NCI-H2081 (cell line): Measurements from ENCODE around the gene CENPM.

Experiments used
- DNase-seq, 2 experiments: peaks; one replicate each; lab custom pipeline; 2025; lab: John Stamatoyannopoulos, UW

Gene CENPM

DNA sequence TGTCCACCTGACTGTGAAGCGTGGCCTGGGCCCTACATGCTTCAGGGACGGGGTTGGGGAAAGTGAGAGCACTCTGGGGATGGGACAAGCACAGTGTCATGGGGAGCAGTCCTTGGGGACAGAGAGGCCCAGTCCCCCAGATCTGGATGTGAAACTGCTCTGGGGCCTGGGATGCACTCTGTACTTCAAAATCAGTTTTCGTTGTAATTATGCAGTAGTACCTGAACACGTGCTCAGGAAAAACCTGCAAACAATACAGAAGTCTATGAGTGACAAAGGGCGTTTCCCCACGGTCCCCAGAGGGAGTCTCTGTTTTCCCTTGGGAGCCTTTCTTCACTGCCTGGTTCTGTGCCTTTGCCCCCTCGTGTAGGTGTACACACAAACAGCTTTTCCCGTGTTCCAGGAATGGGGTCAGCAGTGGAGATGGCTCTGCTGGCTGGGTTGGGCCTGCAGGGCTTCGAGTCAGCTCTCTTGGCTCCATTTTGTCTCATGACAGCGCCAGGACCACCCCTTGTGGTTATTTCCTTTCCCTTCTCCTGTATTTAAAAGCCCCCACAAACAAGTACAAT lies 15.2 kb downstream of the CENPM start:
- no peak for DNase-seq

DNA sequence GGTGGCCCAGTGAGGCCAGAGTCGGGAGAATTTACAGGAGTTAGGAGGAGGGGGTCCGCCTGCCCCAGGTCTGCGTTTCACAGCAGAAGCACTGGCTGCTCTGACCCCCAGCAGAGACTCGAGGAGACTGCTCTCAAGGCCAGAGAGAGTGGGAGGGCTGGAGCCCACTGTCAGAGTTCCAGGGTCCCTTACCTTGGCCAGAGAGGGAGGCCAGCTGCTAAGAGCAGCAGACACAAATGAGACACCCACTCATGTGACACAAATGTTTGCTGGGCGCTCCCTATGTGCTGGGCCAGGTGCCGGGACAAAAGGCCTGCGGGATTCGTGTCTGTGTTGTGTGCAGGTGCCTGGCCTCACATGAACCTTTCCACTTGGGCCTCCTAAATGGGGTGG lies 17.5 kb downstream of the CENPM start:
- DNase-seq = peak; percentile 40 to 61

DNA sequence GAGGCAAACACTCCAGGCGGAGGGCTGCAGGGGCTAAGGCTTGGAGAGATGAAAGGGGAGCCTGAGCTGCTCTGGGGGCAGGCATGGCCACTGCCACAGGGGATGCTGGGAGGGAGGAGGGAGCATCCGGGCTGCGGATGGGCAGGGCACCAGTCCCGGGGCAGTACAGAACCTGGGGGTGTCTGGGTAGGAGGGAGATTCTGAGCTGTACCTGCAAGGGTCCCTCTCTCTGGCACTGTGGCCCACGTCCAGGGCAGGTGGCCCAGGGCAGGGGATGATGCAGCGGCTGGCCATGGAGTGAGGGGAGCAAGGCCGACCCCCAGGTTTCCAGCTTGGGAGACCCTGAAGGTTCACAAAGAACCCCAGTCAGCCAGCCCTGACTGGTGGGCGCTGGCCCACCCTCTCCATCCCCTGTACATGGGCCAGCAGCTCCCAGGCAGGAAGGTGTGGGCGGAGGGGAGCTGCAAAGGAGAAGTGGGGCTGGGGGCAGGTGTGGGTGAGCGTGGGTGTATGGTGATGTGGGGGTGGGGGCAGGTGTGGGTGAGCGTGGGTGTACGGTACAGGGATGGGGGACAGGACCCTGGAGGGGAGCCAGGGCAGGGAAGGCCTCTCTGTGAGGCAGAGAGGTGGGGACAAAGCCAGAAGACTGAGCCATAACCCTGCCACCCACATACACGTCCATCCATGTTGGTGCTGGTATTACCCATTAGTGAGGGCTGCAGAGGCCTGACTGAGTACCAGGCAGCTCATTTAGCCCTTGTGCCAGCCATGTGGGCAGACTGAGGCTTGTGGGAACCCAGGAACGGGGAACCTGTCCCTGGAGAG lies 18.1 kb downstream of the CENPM start:
- no peak for DNase-seq

DNA sequence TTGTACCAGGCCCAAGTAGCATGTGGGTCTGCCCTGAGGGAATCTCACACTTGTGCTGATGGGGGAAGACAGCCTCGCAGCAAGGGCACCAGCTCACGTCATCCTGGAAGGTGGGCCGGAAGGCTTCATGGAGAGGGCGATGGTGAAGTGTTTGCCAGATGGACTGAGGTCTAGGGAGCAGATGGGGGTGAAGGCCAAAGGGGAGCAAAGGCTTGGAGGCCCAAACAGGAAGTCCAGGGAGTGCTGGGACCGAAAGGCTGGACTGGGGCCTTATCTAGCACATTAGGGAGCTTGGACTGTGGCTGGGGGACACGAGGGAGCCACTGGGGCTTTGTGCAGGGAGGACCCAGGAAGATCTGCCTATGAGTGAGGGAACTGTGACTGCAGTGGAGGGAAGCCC lies 19.1 kb downstream of the CENPM start:
- DNase-seq = no peak

DNA sequence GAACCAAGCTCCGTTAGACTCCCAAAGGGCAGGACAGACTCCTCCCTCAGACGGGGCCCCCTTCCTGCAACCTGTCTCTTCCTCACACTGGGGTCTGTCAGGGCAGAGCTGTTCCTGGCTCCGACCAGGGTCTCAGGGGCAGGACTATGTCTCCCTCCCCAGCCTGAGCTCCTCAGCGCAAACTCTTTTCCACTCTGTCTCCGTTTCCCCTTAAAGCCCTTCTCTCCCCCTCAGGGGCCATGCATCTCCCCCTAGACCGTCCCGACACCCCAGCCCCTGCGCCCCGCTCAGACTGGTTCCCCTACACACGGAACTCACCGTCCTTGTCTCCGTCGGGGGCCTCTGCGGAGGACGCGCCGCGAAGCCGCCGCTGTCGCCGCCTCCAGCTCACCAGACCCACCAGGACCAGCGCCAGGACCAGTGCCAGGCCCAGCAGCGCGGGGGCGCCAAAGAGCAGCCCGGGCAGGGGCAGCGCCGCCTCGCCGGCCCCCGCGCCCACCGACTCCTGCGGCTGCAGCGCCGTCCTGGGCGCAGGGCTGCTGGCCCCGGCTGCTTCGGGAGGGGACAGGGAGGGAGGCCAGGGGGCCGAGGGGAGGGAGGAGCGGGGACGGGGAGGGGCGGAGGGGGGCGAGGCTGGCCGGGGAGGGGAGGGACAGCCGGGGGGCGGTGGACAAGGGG lies 21.0 kb downstream of the CENPM start:
- peak; percentile 30 to 32 for DNase-seq

DNA sequence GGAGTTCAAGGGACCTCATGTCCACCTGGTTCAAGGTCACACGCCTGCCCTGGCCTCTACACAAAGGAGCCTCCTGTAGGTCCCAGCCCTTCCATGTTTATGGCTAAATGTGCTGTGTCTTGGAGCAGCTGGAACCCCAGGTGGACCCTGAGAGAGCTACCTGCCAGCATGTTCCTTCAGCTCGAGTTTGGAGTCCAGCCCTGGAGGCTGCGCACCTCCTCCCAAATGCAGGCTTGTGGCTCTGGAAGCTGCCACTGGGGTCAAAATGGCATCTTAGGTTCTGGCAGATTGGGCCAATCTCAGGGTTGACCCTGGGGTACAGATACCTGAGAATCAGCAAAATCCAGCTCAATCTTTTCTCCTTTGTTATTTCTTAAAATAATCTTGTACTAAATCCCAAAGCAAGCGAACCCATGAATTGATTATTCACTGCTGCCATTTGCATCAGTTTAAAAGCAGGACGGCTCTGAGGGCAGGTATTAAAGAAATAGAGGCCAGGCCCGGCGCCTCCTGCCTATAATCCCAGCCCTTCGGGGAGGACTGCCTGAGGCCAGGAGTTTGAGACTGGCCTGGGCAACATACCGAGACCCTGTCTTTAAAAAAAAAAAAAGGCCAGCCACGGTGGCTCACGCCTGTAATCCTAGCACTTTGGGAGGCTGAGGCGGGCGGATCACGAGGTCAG lies 23.2 kb downstream of the CENPM start:
- no peak for DNase-seq

DNA sequence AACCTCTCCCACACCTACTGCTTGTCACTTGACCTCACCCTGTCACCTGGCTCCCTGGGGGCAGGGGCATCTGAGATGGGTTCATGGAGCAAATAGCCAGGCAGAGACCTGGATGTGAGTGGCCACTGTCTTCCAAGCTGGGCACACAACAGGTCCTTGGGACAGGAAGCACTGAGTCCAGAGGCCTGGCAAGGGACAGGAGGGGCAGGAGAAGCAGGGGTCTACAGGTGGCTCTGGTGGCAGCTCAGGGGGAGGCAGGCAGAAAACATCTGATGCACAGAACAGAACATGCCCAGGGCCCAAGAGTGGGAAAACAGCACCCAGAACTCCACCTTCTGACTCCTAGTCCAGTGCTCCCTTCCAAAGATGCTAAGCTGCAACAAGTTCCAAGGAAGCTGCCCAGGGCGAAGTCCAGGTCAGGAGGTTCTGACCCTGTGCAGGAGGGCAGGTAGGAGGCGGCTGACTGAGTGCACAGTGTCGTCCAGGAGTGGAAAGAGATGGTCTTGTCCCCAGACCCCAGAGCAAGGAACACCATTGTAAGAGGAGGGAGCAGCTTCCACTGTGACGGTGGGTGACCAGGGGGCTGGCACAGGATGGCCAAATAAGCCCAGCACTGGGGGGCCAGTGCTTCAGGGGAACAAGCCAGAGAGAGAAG lies 23.9 kb downstream of the CENPM start:
- DNase-seq = no peak

DNA sequence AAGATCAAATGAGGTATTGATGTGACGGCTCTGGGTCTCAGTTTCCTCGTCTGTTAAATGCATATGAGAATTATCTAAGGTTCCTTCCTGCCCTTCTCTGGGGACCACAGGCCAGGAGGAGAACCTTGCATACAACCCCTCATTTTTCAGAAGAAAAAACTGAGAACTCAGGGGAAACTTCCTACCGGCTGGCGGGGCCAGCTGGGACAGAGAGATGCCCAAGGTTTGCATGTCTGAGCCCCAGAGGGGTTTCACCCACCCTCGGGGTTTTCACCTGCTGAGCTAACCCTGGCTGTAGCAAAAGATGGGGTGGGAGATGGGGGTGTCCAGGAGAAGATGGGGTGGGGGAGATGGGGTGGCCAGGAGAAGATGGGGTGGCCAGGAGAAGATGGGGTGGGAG lies 24.6 kb downstream of the CENPM start:
- no peak for DNase-seq

DNA sequence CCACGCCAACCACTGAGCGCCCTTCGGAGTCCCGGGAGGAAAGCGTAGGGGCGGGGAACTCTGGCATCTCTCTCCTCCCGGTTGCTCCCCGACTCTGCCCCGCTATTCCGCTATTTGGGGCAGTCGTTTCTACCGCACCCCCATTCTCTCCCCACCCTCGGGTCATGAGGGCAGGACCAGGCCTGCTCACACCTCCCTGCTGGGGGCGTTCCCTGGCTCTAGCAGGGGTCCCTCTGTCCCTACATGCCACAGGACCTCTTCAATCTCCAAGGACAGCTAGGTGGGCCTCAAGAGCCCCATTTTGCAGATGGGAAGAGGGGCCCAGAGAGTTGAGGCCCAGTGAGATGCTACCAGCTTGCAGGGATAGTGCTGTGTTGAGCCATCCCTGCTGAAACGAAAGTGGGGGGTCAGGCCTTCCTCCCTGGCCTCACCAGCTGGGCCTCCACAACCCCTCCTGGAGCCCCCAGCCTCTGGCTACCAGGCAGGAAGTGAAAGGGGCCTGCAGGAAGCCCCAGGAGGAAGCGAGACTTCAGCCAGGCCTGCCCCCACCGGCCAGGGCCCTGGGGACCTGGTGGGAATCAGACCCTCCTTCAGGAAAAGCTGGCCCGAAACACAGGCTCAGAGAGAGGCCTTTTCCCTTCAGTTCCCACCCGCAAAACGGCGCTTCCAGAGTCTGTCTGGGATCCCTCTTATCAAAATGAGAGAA lies 26.5 kb downstream of the CENPM start:
- DNase-seq = no peak

DNA sequence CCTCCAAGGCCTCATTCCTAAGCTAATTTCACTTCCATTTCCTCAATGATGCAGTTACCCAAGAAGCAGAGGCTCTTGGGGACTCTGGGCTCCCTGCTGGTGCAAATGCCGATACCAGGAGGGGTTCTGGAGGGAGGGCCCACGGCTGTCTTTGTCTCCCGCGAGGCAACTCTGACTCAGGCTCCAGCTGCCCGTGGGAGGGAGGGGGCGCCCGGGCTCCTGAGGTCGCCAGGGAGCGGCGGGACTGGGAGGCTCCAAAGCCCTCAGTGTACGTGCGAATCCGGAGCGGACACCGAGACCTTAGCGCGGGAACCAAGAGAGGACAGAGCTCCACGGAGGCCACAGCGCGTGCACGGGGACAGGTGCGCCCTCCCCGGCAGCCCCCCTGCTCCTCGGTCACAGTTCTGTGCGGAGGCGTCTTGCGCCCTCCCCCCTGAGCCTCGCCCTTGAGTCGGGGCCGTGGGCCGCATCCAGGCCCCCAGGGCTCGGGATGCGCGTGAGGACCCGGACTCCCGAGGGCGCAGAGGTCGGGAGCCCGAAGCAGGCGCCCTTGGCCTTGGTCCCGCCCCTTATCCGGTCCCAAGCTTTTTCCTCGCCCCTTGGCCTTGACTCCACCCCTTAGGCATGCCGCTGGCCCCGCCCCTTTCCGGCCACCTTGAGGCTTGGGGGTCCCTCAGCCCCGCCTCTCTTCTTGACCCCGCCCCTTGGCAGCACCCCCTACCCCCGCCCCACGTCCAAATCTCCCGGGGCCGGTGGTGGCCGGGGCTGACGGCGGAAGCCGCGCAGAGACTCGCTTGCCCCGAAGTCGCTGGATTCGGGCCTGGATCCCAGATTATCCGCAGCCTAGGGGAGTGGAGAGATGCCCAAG lies 27.4 kb downstream of the CENPM start:
- DNase-seq = no peak

DNA sequence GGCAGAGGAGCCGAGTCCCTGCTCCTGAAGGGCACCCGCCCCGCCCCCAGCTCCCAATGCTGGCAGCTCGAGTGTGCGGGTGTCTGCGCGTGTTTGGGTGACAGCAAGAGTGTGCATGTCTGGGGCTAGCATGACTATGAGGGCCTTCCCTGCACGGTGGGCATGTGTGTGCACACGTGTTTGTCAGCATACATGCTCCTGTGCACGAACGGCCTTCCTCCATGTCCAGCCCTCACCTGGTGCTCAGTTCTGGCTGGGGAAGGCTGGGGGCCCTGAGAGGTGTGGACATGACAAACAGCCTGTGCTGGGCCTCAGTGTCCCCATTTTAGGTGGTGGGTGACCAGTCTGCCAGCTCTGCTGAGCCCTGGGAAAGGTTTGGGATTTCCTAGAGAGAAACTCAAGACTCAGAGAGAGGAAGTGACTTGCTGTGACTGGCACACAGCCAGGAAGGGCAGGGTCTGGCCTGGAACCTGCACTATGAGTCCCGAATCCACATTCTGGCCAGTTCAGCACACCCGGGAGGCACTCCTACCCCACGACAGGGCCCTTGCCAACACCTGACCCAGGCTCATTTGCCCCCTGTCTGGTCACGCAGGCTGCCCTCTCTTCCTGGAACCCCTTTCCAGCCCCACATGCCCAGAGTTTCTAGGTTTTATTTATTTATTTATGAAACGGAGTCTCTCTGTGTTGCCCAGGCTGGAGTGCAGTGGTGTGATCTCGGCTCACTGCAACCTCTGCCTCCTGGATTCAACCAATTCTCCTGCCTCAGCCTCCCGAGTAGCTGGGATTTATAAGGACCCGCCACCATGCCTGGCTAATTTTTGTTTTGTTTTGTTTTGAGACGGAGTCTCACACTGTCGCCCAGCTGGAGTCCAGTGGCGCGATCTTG lies 28.8 kb downstream of the CENPM start:
- DNase-seq = peak in 1 of 2 experiments; percentile 14

DNA sequence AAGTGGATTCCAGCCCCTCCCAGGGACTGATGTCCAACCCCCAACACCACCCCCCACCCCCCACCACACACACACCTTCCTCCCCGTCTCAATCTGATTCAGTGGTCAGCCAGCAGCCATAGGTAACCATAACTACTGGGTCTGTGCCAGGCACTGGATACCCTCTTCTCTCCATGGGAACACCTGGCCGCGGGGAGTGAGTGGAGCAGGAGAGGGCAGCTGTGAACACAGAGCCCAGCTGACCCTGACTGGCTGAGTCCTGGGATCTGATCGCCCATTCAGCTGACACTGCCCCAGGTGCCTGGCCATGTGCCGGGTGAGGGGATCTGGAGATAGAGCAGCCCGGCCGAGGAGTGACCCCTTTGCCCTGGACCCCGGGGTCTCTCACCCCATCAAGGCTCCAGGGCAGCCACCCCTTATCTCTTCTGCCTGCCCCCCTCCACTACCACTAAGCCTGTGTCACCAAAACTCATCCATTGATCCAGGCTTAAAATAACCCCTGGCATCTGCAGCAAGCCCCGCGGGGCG lies 29.5 kb downstream of the CENPM start:
- peak in 1 of 2 experiments; percentile 16 for DNase-seq

DNA sequence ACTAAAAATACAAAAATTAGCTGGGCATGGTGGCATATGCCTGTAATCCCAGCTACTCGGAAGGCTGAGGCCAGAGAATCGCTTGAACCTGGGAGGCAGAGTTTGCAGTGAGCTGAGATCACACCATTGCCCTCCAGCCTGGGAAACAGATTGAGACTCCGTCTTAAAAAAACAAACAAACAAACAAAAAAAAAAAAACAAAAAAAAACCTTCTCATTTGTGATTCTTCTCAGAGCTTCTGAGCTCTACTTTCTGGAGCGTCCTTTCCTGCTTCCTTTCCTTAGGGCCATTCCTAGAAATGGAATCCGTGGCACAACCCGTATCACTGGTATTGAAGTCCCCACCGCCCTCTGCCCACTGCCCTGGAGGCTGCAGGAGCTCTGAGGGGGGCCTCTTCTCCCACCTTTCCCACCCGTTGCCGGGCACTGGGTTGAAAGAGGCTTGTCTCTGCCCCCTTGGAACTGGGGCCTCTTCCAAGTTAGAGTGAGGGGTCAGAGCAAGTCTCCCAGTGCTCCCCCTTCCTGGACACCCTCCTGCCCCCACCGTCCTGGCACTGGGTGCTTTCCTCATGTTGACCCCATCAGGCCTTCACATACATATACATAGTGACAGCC lies 30.1 kb downstream of the CENPM start:
- no peak for DNase-seq

DNA sequence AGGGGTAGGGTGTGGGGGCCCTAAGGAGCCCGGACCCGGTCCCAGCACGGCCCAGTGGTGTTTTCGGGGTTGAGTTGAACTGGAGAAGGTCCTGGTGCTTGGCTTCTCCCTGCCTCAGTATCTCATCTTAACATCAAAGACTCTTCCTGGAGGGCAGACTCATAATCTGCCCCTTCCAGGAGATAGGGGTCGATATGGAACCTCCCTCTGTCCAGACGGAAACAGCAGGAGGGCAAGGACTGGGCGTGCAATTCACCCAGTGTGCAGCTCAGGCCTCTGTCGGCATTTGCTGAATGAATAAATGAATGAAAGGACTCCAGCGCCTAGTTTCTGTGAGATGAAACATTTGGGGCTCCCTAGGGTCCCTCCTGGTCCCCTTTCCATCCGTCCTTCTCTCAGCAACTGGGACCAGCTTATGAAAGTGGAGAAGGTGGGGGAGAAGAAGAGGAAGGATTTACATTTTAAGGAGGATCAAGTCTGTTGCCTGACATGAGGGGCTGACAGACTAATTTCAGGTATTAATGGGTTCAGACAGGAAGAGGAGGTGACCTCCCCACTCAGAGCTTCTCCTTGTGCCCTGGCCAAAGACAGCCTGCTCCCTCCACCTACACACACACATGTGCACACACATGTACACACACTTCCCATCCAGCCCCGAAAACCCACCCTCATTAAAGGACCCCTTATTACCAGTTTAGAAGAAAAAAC lies 31.0 kb downstream of the CENPM start:
- DNase-seq = no peak

DNA sequence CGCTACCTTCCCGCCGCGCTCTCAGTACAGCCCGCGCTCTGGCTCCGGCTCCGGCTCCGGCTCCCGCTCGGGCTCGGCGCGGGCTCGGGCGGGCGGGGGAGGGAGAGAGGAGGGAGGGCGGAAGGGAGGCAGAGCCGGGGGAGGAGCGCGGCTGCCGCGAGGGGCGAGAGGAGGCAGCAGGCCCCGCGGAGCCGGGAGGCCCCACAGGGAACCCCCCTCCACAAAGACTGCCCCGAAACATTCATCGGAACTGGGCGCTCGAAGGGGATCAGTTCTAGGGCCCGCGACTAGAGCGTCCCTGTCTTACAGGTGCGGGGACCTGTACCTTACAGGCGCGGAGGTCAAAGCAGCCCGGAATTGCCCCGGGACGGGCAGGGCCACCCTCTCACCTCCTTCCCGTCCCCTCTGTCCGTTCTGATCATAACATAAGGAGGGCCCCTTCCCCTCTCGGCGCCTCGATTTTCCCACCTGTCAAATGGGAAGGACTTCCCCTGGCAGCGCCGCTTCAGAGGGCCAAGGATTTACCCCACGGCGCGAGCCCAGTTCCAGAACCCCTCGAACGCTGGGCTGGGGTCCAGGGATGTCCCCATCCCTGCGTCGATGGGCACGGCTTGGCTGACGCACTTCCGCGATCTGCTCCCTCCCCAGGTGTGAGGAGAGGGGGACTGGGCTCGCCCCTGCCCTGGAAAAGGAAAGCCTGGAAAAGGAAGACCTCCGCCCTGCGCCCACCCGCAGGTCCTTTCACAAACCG lies 31.7 kb downstream of the CENPM start, which contains the start of gene SHISA8:
TSS of gene SHISA8 (minus strand) at position 40 of the 751 bp plus-strand sequence. CDS start 407 bp downstream, outside the sequence.
- DNase-seq = peak in 1 of 2 experiments; percentile 20

DNA sequence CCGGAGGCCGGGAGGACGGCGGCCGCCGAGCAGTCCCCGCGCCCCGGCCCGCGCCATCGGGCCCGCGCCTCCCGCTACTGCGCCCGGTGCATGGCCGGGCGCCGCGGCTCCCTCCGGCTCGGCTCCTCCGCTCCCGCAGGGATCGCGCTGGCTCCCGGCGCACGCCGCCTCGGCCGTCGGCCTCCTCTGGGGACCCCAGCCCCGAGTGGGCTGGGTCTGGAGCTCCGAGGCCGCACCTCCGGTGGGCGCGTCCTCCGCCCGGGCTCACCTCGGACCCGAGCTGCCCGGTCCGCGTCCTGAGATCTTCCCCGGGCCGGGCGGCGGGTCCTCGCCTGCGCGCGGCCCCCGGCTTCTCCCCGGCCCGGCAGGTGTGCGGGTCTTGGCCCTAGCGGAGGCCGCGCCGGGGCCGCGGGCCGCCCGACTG lies 32.3 kb downstream of the CENPM start:
- DNase-seq = no peak
